Measurements from ENCODE around the gene RAP2A.

Gene RAP2A

DNA sequence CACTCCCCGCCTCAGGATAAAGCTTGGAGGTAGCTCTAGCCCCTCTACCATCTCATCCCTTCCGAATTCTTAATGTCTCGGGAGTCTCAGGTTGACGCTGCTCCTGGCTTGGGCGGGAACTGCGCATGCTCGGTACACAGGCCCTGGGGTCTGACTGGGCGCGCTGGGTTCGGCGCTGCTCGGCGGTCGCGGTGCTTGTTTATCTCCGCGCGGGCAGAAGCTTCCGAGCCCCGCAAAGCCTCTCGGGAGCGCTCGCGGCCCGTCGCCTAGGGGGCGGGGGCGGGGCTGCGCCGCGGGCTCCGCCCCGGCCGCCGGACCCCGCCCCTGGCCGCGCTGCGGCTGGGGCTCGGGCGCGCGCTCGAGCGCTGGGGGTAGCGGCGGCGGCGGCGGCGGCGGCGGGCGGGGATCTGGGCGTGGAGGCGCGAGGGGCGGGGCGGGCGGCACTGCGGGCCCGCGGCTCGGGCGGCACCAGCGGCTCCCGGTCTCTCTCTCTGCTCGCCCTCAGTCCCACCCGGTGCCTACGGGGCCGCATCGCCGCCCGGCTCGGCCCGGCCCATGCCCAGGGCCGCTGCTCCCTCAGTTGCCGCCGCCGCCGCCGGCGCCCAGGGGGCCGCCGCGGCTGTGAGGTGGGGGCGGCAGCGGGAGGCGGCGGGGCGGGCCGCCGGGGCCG is at the start of gene RAP2A:
TSS of gene RAP2A (plus strand) at position 443 of the 670 bp plus-strand sequence. CDS start 302 bp downstream, outside the sequence.
- peak; percentile 19 for DNase-seq (ENCODE audit: low spot score)

DNA sequence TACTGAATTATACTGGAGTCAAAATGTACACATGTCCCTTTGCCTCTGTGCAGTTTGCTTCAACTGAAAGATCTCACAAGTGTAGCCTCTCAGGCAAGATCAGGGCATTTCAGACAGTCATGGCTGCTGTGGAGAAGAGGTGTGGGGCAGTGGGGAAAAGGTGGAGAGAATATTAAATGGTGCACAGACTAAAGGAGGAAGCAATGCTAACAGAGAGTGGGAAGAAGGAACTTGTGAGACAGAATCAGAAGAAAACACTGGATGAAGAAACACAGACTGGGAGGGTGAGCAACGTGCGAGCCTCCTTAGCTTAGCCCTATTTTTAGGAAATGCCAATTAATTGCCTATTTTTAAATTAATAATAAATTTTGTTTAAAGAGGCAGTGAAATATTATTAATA is 49.6 kb upstream of the RAP2A start:
- DNase-seq (ENCODE audit: low spot score), result no peak

DNA sequence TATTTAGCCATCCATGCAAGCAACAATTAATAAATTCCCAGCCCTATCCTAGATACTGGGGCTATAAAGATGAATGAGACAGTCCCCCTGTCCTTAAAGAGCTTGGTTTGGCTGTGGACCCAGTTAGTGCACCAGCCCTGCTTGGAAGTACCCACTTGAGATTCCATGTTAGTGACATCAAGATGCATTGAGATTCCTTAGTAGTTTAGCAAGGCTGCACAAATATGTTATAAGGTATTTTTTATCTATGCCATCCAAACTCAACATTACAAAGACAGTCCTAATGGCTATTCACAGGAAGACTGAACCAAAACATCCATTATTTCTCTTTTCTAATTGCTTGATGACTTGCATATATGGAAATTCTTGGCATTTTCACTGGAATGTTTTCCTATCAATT is 48.8 kb upstream of the RAP2A start:
- DNase-seq (ENCODE audit: low spot score), result no peak

- DNase-seq (ENCODE audit: low spot score), result no peak
These were observed 48.1 kb upstream of the RAP2A start for GRCh38 chr13:97385854-97386253.

GRCh38 chr13:97386801-97387484 is 47.0 kb upstream of the RAP2A start:
- no peak for DNase-seq (ENCODE audit: low spot score)

GRCh38 chr13:97387485-97387839 is 46.5 kb upstream of the RAP2A start:
- DNase-seq (ENCODE audit: low spot score), result no peak

- no peak for DNase-seq (ENCODE audit: low spot score)
These were observed 46.1 kb upstream of the RAP2A start for GRCh38 chr13:97387890-97388289.

GRCh38 chr13:97388373-97388772 is 45.6 kb upstream of the RAP2A start:
- DNase-seq (ENCODE audit: low spot score), result no peak

DNA sequence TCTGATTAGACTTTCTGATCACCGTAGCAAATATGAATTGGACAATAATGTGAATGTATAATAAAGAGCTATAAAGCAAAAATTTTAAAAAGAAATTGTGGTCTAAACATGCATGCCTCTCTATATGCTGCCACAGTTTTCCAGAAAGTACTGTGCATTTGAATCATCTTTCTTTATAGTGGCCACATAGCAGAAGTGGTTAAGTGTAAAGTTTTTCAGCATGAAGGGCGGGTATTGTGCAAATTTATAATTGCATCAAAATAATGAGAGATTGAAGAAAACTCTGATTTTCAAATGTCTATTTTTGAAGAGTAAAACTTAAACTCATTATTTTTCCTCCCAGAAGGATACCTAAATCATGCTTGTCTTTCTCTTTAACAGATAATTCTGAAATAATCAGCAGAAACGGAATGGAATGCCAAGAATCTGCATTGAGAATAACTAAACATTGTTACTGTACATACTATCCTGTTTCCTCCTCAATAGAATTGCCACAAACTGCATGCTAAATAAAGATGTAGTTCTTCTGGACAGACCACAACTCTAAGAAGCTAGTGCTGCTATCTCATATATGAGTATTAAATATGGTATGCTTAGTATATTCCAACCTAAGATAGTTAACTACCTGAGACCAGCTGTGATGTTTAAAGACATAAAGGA is 42.9 kb upstream of the RAP2A start:
- DNase-seq (ENCODE audit: low spot score), result no peak

DNA sequence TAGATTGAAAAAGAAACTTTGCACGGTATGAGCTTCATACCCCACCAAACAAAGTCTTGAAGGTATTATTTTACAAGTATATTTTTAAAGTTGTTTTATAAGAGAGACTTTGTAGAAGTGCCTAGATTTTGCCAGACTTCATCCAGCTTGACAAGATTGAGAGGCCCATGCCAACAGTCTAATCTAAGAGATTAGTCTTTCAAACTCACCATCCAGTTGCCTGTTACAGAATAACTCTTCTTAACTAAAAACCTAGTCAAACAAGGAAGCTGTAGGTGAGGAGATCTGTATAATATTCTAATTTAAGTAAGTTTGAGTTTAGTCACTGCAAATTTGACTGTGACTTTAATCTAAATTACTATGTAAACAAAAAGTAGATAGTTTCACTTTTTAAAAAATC is 41.9 kb upstream of the RAP2A start:
- no peak for DNase-seq (ENCODE audit: low spot score)

DNA sequence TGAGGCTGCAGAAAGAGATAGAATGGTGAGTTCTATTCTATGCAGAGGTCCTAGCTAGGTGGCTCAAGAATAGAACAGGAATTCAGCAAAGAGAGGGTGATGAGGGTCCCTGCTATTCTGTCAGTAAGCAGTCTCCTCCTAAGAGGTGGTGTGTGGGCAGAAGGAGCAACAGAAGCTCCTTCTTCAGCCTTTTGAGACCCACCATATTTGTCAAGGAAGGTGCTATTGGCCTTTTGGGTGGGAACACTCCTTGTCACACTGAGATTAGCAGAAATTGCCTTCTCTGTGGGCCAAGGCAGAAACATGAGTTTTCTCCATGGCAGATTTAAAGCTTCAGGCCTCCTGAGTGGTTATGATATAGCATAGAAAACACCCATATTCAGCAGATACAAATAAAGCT is 39.4 kb upstream of the RAP2A start:
- DNase-seq (ENCODE audit: low spot score), result no peak

DNA sequence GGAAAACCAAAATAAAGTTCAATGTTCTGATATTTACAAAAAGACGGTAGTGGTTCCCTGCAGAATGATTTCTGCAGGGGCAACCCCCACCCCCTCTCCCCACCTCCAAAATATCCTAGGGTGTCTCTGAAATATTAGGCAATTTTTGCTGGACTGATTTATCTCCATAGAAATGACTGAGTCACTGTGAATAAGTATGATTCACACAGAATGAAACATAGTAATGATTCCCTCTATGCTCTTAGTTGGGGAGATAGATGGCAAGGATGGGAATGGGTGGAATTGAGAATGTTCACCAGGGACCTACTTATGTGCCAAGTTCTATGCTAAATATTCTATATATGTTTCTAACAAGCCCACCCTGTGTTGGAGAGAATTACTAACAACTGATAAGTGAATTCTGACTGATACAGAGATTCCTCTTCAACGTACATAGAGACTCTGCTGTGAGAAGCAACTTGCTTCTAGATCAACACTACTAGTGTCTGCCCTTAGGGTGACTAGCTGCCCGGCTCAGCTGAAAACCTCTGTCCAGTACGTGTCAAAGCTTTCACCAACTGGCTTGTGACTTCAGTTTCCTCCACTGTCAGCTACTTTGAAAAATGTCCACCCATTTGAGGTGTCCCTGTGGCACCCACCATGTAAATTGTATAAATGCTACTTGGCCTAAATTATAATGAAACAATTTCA is 38.4 kb upstream of the RAP2A start:
- DNase-seq (ENCODE audit: low spot score), result no peak

DNA sequence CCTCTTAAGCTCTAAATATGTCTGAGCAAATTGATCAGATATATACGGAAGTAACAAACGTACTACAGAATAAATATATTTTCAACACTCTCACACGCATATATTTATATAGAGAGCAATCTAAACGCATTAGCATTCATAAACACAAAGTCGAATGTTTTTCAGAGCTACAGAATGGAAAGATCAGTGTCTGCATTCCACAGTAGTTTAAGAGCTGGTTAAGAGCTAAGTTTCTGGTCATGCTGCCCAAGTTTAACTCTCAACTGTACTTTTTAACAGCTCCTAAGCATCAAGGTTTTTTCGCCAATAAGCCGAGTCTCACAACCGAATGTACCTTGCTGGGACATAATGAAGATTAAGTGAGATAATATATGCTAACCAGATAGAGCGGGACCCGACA is 36.7 kb upstream of the RAP2A start:
- no peak for DNase-seq (ENCODE audit: low spot score)

GRCh38 chr13:97401421-97401820 is 32.5 kb upstream of the RAP2A start:
- no peak for DNase-seq (ENCODE audit: low spot score)

GRCh38 chr13:97403893-97404750 is 29.8 kb upstream of the RAP2A start:
- DNase-seq (ENCODE audit: low spot score), result no peak

GRCh38 chr13:97407540-97407939 is 26.4 kb upstream of the RAP2A start:
- no peak for DNase-seq (ENCODE audit: low spot score)

- DNase-seq (ENCODE audit: low spot score), result no peak
These were observed 25.0 kb upstream of the RAP2A start for GRCh38 chr13:97408938-97409337.

DNA sequence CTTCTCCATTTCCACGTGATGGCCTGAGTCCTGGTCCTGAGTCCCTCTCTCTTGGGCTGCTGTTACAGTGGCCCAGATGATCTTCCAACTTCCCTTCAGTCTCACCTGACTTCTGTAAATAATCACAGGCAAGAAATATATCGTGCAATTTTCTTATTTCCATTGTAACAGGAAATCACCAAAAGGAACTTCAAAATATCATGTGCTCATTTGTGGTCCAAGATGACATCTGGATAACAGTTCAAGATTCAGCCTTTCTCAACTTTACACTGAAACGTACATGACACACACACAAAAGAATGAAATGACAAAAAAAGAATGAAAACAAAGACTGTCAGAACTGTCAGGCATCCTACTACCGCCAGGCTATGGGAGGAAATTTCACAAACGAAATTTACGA is 22.0 kb upstream of the RAP2A start:
- DNase-seq (ENCODE audit: low spot score), result no peak

DNA sequence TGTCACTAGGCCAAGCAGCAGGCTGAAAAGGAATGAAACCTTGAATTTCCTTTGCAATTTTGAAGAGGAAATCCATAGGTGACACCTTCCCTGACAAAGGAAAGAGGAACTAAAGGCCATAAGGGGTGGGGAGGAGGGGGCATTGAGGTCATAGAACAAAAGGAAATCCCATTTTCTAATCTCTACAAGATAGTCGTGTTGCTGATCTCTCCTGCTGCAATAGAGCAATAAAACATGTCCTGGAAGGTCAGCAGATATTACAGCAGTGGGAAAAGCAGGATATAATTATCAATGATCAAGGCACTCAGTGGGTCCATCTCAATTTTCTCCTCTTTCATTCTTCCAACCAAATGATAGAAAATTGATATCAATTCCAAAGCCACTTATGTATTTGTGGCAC is 20.3 kb upstream of the RAP2A start:
- DNase-seq (ENCODE audit: low spot score), result no peak

DNA sequence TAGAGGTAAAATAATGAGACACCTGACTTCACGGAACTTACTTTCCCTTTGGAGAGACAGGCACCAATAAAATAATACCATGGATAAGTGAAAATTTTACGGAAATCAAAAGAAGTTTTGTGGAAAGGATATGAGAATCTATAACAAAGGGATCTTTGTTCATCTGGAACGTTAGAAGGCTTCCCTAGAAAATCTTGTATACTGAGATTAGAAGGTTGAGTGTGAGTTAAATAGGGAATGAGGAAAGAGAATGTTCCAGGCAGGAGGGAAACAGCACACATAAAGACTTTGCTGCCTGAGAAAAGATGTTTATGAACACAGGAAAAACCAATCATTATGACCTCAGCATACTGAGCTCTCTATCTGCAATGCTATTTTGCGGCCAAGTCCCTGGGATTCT is 19.6 kb upstream of the RAP2A start:
- DNase-seq (ENCODE audit: low spot score), result no peak

GRCh38 chr13:97417698-97418097 is 16.3 kb upstream of the RAP2A start:
- DNase-seq (ENCODE audit: low spot score), result no peak
